Measurements from ENCODE around the gene MEAK7.

MEAK7 gene

DNA sequence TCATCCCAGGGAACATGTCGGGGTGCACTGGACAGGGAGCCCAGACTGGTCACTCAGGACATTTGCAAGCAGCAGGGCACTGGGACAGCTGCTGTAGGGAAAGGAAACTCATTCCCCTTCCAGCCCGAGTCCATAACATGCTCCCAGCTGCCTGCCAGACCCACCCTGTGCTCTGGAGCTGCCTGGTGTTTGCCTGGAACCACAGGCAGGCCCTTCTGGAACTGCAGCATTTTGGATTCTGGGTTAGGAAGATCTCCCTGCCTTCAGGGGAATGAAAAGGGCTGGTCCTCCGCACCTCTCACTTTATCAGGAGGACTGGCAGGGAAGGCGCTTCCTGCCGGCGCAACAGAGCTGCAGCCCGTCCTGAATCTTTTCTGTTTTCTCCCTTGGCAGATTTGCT lies 41.2 kb downstream of the MEAK7 start:
- no peak for TF ChIP-seq CTCF (IDR thresholded peaks at IDR 0.05)

GRCh38 chr16:84462296-84463210 lies 41.9 kb downstream of the MEAK7 start:
- TF ChIP-seq CTCF (IDR thresholded peaks at IDR 0.05), result no peak

GRCh38 chr16:84461413-84462295 lies 42.8 kb downstream of the MEAK7 start:
- TF ChIP-seq CTCF (IDR thresholded peaks at IDR 0.05), result no peak

DNA sequence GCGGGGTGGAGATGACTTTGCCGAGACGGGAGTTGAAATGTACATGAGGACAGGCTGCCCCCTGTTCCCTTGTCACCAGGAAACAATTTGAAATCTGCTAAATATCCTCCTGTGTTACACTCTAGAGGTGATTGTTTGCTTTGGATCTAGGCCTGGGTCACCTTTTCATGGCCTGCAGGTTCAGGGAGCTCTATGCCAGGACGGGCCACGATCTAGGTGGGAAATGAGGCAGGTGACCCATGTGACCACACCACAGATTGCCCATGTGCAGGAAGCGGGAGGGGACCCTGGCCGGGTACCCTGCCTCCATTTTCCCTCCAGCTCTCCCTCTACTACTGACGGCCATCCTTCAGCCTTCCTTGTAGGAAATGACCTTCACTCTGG lies 43.4 kb downstream of the MEAK7 start:
- TF ChIP-seq CTCF (IDR thresholded peaks at IDR 0.05), result no peak

- TF ChIP-seq CTCF (IDR thresholded peaks at IDR 0.05), result no peak
Observed at GRCh38 chr16:84460406-84461028, 43.9 kb downstream of the MEAK7 start.

GRCh38 chr16:84459941-84460405 lies 44.5 kb downstream of the MEAK7 start:
- no peak for TF ChIP-seq CTCF (IDR thresholded peaks at IDR 0.05)

GRCh38 chr16:84459533-84459894 lies 44.9 kb downstream of the MEAK7 start:
- TF ChIP-seq CTCF (IDR thresholded peaks at IDR 0.05), result no peak

Data from LNCAP (cell line).